NCI-H2107 treated with DMSO at 0.1 percent for 48 hours (cell line): ENCODE data around the gene FRMD4A.
"Not testable (repeated sequence)": the region's sequence is repeated elsewhere in the genome, so short reads cannot be mapped to it uniquely, and the experiment has no call there.

Experiments
- DNase-seq: peaks from one replicate; lab custom pipeline; 2025; ENCODE audit not compliant: unreplicated experiment; lab: John Stamatoyannopoulos, UW

The FRMD4A gene

DNA sequence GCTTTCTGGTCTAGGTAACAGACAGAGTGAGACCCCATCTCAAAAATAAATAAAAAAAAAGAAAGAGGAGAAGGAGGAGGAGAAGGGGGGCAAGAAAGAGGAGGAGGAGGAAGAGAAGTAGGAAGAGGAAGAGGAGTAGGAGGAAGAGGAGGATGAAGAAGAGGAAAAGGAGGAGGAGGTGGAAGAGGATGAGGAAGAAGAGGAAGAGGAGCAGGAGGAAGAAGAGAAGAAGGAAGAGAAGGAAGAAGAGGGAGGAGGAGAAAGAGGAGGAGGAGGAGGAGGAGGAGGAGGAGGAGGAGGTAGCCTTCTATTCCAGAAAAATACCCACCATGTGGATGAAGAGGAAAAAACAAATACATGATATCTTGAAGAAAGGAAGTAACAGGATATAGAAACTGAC is 172.1 kb downstream of the FRMD4A start:
- DNase-seq = no peak

DNA sequence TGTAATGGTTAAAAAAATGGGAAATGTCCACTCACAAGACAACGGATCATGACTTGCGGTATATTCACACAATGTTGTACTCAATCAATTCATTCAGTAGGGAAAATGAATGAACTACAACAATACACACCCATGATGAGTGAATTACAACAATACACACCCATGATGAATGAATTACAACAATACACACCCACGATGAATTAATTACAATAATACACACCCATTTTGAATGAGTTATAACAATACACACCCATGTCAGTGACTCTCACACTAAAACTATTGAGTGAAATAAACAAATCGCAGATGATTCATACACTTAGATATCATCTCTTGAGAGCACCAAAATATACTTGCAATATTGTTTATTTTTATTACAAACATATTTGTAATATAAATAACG is 174.6 kb downstream of the FRMD4A start:
- no peak for DNase-seq

DNA sequence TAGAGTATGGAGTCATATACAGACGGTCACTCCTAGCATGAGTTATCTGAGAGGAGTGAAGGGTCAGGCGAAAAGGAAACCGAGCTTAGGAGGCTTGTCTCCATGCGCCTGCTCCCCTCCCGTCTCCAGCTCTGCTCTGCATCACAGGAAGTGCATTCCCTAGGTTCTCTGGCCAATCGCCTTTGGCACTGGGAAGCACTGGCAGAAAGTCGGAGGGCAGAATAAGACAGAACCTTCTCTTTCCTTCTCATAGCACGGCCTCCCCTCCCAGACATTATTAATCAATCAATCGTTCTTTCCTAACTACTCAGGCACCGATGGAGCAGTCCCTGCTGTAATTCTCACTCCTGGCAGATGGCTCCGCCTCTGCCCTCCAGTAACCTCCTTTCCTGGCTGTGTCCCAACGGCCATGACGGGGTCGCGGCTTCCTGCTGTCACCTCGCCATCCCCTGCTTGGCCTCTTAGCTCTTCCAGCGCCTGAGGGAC is 177.1 kb downstream of the FRMD4A start:
- no peak for DNase-seq

DNA sequence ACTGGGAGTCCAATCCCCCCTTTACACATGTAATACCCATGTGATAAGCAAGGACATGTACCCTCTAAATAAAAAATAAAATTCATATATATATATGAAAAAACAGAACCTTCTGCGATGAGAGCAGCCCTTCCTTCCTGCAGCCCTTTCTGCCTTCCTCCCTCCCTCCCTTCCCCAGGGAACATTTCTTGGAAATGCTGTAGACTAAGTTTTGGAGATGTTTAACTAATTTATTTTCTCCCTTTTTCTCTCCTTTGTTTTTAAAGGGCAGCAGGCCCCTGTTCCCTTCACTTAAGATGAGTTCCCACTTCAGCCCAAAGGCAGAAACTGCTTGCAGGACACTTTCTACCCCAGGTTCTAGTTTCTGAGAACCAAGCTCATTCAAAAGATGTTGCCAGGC is 179.2 kb downstream of the FRMD4A start:
- no peak for DNase-seq

DNA sequence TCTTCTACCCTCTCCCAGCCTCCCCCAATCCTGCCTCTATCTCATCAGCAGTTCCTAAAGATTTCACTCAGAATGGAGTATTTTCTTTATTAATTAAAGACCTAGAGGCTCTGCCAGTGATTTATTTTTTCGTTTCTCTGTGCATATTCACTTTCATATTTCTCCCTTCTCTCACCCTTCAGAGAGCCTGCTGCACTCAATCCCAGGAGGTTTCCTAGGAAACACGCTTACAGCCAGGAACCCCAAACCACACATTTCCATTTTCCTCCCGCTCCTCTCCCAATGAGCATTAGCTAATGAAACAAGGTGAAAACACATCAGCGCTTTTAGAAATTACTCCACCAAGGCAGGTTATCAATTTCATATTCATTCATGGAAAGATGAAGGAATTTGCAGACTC is 180.2 kb downstream of the FRMD4A start:
- DNase-seq = no peak

DNA sequence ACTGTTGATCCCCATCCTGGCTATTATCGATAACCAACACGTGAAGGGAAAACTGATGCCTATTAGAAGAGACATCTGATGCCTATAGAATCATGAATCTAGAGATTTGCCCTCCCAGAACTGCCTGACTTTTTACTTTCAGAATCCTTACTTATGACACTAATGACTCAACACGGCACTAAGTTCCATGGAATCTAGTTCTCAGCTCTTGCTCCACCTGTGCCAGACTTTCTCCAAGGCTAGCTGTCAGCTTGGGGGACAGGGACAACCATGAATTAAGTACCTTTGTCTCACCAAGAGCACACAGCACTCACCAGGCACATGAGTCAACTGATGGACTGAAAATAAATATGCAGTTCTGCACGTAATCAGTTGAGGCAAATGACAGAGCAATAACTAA is 184.2 kb downstream of the FRMD4A start:
- no peak for DNase-seq

DNA sequence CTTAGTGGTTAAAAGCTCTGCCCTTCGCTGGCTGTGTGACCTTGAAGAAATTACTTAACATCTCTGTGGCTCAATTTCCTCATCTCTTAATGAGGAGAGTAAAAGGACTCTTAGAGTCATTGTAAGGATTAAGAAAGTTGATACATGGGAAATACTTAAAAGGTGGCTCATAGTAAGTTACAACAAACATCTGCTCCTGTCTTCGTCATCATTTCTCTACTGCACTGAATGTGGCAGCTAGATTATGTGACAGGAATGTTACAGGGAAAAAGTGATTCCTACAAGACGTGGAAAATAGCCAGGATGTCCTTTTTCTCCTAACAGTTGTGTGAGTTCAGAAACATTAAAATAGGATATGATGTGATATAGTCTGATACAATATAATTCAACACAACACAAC is 184.7 kb downstream of the FRMD4A start:
- DNase-seq = no peak

DNA sequence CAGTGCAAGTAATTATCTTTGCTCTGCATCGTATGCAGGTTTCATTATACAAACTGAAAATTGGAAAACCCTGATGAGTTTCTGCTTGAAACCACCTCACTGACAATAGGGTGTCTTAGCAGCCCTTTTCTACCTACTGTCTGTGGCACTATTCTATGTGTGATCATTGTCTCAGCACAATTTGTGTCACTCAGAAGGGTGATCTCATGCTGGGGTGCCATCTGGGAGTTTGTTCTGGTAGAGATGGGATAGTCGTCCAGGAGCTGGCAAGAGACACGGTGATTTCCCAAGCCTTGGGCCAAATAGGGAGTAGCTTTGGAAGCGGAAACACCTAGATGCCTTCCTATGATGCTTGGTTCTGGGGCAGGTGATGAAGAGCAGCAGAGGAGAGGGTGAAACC is 186.3 kb downstream of the FRMD4A start:
- no peak for DNase-seq

DNA sequence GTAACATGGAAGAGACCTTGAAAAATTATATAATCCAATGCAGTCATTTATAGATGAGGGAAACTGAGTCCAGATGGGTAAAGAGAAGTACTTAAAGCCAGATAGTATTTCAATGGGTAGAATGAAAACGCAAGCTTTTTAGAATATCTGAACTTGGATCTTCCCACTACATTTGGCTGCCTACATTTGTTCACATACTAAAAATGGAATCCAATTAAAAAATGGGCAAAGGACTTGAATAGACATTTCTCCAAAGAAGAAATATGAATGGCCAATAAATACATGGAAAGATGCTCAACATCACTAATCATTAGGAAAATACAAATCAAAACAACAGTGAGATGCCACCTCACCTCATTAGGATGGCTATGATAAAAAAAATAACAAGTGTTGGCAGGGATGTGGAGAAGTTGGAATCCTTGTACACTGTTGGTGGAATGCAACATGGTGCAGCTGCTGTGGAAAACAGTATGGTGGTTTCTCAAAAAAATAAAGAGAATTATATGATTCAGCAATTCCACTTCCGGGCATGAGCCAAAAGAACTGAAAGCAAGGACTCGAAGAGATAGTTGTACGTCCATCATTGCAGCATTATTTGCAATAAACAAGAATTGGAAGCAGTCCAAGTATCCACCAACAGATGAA is 188.0 kb downstream of the FRMD4A start:
- DNase-seq = no peak

DNA sequence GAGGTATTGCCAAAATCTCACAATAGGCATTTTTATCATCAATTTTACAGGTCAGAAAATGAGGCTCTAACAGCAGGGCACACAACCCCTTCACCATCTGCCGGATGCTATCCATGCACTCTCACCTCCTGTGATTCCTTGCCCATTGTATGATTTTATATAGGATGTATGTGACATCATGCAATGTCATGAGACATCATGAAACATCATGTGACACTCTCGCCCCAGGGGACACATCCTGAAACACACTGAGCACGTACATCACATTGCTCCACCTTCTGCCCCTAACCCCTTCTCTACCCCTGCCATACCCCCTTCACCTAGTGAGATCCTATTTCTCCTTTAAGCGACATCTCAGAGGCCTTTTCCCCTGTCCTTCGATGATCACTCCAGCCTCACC is 189.4 kb downstream of the FRMD4A start:
- DNase-seq = no peak

DNA sequence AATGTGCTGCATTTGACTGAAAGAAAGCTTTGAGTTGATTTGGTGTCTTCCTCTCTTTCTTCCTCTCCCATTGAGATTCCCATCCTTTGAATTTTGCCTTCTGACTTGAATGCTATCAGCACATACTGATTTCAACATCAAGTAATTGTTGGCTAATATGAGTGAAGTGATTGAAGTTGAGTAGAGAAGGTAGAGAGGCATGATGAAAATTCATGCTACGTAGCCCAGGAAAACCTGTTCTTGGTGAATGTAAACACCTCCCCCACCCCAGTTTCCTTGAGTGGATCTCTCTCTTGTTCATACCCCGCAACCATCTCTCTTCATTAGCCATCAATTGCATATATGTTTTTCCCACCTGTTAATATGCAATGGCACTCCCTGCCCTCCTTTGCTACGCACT is 193.3 kb downstream of the FRMD4A start:
- DNase-seq = no peak

DNA sequence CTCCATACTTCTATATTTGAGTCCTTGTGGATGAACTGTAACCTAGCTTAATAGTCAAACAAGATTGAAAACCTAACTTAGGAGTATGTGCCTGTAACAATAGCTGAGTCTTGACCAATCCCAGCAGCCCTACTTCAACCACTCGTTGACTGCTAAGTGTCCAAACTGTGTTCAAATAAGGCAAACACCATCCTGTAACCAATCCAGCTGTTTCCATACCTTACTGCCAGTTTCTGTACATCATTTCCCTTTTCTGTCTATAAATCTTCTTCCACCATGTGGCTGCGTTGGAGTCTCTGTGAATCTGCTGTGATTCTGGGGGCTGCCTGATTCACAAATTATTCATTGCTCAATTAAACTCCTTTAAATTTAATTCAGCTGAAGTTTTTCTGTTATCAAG is 195.5 kb downstream of the FRMD4A start:
- DNase-seq = not testable (repeated sequence)

DNA sequence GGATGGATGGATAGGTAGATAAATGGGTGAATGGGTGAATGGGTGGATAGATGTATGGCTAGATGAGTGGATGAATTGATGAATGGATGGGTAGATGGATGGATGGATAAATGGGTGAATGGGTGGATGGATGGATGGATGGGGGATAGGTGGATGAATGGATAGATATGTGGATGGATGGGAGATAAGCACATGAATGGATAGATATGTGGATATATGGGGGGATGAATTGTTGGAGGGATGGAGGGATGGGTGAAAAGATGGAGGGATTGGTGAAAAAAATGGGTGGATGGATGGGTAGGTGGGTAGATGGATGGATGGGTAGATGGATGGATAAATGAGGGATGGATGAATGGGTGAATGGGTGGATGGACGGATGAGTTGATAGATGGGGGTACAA is 196.4 kb downstream of the FRMD4A start:
- DNase-seq = no peak

DNA sequence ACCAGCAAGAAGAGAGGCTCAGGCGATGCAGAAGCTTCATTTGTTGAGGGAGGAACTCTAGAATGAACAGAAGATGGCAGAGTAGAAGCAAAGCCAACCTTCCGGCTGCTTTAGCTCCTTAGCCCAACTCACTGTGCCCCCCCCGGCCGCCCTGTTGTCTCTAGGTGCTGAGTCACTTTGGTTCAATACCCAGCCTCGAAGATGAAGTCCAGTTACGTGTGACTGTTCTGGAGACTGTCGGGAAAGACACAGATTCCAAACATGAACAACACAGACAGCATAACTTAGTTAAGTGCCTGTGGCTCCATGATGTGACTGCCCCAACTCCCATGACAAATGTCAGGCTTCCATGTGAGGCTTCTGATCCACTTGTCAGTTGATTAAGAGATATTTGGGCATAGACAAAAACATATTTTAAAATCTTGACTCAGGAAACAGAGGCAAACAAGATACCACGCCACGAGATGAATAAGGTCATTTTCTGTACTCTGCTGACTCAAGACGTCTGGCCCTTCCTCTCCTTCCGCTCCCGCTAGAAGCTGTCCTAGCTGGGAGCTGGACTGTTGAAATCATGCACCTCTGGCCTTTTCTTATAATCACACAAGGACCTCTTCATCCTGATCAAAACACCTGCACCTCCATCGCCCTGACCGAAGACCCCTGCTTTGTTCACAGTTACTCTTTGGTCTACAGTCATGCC is 199.3 kb downstream of the FRMD4A start:
- no peak for DNase-seq

DNA sequence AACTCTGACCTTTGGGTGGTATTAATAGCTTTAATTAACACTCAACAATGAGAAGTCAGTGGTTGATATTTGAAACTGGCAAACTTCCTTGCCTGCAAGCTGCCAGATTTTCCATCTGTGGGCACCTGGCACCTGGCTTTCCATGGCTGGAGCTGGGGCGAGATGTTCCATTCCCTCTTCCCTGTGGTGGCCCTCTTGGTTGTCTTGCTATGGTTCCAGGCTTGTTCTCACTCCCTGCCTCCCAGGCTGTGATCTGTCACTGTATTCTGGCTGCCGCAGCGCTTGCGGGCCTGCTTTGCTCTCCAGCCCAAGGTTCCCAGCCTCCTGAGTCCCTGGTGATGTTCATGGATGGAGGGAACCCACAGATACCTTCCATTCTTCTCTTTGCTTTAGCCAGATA is 201.0 kb downstream of the FRMD4A start:
- DNase-seq = no peak

DNA sequence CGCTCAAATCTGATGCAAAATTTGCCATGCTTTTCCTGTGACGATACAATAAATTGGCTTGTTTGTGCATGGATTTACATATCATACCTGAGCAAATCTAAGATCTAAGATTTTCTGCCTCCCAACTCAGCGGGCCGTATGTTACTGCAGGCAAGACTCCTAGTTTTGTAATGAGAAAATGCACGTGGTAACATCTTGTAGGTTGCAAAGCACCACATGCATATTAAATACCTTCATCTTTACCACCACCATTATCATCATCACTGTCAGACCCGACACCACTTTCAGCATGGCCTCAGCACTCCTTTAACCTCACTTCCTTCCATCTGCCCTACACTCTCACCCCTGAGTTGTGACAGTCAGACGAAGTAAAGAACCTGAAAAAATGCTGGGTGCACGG is 202.2 kb downstream of the FRMD4A start:
- no peak for DNase-seq

DNA sequence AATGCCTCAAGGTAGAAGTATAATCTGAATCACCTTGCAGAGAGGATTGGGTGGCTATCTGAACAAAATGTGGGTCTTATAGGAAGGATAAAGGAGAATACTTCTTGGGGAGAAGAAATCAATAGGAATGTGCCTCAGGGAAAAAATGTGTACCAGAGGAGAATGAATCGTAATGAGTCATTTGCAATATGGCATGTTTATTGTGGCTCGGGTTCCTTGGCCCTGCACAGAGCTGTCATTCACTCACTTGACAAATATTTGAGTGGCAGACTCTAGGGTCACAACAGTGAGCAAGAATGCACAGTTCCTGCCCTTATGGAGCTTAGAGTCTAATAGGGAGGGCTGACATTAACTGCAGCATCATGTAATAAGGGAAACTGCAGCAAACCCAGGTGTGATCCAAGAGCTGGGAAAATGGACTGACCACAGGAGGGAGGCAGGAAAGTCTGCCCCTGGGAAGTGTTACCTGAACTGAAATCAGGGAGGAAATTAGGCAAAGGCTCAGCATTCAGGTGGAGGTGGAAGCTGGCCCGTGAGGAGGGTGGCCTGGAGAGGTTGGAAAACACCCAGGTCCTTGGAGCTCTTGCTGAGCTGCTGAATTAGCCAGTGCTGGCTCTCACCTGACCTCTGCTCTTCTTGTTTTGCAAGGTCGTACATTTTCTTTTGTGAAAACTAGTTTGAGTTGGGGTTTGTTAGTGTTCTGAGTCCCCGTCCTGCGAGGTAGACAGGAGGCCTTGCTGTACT is 203.9 kb downstream of the FRMD4A start:
- no peak for DNase-seq

DNA sequence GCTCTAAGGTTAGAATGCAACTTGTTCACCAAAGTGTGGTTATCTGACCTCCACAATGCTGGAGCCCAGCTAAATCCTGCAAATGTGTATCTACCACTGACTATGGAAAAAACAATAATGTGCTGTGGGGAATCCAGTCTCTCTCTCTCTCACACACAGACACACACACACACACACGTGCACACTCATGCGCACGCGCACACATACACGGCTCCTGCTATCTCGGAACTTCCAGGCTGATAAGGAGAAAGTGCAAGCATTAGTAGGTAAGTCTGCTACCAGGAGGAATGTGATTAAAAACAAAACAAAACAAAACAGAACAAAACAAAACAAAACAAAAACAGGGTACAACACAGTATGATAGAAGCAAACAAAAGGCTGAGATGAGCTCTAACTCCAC is 205.2 kb downstream of the FRMD4A start:
- DNase-seq = no peak

DNA sequence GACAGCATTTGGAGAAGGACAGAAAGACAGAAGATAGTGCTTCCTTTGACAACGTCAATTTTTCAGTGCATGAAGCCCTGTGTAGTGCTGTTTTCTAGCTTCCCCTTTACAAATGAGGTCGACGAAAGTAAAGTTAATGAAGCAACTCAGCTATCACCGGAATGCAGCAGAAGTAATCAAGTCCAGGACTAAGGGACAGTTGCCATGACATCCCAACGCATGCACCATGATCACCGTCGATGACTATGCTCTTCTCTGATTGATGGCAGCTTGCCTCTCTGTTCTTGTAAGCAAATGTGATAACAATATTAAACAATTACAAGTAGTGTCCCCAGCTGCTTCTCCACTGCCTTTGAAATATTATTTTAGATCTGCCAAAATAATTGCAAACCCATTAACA is 205.8 kb downstream of the FRMD4A start:
- DNase-seq = no peak

DNA sequence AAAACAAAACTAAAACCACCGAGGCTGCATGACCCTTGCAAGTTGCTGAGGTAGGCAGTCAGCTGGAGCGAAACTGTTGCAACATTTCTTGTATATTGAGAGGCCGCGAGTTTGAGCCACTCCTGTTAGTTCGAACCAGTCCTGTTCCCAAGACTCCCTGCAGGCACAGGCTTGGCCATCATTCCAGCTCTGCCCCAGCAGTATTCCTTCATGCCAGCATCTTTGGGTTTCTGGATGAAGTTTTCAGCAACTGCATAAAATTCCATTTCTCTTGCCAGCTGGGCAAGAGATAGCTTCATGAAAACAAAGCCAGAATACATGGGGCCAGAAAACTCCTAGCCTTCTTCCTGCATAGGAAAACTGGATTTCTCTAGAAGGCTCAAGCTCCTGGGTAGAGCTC is 207.6 kb downstream of the FRMD4A start:
- DNase-seq = no peak

DNA sequence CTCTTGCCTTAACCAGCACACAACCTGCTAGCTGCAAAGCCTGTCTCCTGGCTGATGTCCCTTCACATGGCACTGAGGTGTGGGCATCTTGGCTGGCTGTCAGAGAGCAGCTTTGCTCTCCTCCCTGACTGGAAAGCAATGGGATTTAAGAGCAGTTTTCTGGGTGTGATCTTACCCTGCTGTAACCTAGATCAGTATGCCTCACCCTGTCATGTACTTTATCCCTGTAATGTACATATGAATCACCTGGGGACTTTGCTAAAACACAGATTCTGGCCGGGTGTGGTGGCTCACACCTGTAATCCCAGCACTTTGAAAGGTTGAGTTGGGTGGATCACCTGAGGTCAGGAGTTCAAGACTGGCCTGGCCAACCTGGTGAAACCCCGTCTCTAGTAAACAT is 209.9 kb downstream of the FRMD4A start:
- no peak for DNase-seq

DNA sequence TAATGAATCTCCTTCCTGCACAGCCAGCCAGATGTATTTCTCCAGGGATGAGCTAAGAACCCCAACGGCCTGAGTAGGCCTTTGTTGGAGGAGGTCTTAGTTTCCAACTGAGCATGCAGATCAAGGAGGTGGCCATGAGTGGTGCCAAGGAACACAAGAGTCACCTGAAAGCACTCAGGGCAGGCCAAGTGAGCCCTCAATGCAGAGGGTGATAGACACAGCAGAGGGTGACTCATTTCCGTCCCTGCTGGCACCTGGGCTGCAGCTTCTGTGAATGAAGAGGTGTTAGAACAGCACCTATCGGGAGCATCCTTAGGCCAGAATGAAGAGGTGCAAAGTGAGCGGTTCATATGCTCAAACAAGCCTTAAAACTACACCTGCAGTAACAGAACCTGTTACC is 211.8 kb downstream of the FRMD4A start:
- DNase-seq = no peak
